ENCODE measurements around the gene ZSWIM1. TPM values are rescaled to one million over a fixed set of nuclear protein-coding genes. Genes with fewer than 3 reads are reported as not detected.
A peak's percentile ranks its signal among the peaks of the same experiment; 100 is the strongest.

The ZSWIM1 gene
- total and polyA plus RNA-seq, 2 of the 13 experiments (the other 11 are each of a cell fraction or from before 2014, with no cell fraction given): 9.5 to 11.7 TPM

DNA sequence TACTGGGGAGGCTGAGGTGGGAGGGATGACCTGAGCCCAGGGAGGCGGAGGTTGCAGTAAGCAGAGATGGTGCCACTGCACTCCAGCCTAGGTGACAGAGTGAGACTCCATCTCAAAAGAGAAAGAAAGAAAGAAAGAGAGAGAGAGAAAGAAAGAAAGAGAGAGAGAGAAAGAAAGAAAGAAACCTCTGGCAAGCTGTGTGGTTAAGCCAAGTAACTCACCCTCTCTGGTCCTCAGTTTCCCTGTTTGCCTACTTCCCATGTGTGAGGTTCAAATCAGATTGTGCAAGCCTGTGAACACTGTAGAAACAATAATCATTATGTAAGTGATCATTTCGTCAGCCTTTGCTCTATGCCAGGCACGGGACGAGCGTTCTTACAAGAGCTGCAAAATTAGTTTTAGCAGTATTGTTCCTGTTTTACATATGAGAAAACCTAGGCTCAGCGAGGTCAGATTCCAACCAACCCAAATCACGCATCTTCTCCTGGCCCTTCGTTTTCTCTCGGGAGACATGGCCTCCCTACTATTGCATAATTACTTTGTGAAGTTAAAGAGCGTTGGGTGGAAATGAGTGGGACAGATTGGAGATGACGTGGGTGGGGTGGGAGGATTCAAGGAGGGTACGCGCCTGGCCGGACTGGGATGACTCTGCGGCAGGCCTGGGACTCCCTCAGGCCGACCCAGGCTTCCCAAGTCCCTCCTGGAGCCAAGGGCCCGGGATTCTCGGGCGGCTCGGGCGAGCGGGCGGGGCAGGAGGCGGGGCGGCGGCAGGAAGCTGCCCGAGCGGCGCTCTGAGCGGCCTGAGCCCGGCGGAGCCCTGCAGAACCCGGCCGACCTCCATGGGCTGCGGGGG lies 47.8 kb upstream of the ZSWIM1 start, which contains the start of gene SNX21 (continued):
- TF ChIP-seq ZNF83 (CRISPR knock-in tag; IDR thresholded peaks at IDR 0.05; ENCODE audit: borderline replicate concordance) (no peak), SMYD3 (CRISPR knock-in tag; IDR thresholded peaks at IDR 0.05) (no peak), RFXANK (CRISPR knock-in tag; IDR thresholded peaks at IDR 0.05) (no peak; the same call in 1 of the 2 replicates), XBP1 (CRISPR knock-in tag; IDR thresholded peaks at IDR 0.05) (no peak), ATF1 (CRISPR knock-in tag; IDR thresholded peaks at IDR 0.05) (no peak; the same call in 1 of the 2 replicates), E2F2 (CRISPR knock-in tag; IDR thresholded peaks at IDR 0.05; ENCODE audit: borderline replicate concordance) (no peak), GABPA (IDR thresholded peaks at IDR 0.05; ENCODE audit: low read depth, low read length) (no peak), GABPA (CRISPR knock-in tag; IDR thresholded peaks at IDR 0.05; ENCODE audit: low read depth) (no peak; the same call in 1 of the 2 replicates), ZNF577 (CRISPR knock-in tag; IDR thresholded peaks at IDR 0.05; ENCODE audit: borderline replicate concordance, low read depth) (no peak; the same call in 1 of the 2 replicates), ZNF569 (CRISPR knock-in tag; IDR thresholded peaks at IDR 0.05; ENCODE audit: borderline replicate concordance) (no peak), ZNF331 (CRISPR knock-in tag; IDR thresholded peaks at IDR 0.05) (0 out of 2 replicates have a peak, but pooled peaks have one; percentile 47), MTA3 (CRISPR knock-in tag; IDR thresholded peaks at IDR 0.05) (no peak), THAP9 (CRISPR knock-in tag; IDR thresholded peaks at IDR 0.05; ENCODE audit: borderline replicate concordance) (no peak; the same call in 1 of the 2 replicates), CBX1 (IDR thresholded peaks at IDR 0.05; ENCODE audit: low read depth) (no peak), MIER3 (CRISPR knock-in tag; IDR thresholded peaks at IDR 0.05; ENCODE audit: borderline replicate concordance) (no peak), CCAR2 (optimal IDR thresholded peaks at IDR 0.05; ENCODE audit: low read depth, low read length) (no peak), ZFX (CRISPR knock-in tag; IDR thresholded peaks at IDR 0.05; ENCODE audit: low read depth) (peak; percentile 98), HBP1 (CRISPR knock-in tag; IDR thresholded peaks at IDR 0.05; ENCODE audit: low read depth) (no peak), SETDB1 (CRISPR knock-in tag; IDR thresholded peaks at IDR 0.05; ENCODE audit: borderline replicate concordance) (no peak)
- TF ChIP-seq, protein P1, sequence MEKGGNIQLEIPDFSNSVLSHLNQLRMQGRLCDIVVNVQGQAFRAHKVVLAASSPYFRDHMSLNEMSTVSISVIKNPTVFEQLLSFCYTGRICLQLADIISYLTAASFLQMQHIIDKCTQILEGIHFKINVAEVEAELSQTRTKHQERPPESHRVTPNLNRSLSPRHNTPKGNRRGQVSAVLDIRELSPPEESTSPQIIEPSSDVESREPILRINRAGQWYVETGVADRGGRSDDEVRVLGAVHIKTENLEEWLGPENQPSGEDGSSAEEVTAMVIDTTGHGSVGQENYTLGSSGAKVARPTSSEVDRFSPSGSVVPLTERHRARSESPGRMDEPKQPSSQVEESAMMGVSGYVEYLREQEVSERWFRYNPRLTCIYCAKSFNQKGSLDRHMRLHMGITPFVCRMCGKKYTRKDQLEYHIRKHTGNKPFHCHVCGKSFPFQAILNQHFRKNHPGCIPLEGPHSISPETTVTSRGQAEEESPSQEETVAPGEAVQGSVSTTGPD (CRISPR knock-in tag; IDR thresholded peaks at IDR 0.05): no peak
- TF ChIP-seq, protein P2, sequence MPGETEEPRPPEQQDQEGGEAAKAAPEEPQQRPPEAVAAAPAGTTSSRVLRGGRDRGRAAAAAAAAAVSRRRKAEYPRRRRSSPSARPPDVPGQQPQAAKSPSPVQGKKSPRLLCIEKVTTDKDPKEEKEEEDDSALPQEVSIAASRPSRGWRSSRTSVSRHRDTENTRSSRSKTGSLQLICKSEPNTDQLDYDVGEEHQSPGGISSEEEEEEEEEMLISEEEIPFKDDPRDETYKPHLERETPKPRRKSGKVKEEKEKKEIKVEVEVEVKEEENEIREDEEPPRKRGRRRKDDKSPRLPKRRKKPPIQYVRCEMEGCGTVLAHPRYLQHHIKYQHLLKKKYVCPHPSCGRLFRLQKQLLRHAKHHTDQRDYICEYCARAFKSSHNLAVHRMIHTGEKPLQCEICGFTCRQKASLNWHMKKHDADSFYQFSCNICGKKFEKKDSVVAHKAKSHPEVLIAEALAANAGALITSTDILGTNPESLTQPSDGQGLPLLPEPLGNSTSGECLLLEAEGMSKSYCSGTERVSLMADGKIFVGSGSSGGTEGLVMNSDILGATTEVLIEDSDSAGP (CRISPR knock-in tag; IDR thresholded peaks at IDR 0.05; ENCODE audit: borderline replicate concordance): no peak
